ENCODE results near the gene MFSD11.

GRCh38 chr17:76691379-76692191, 46.3 kb upstream of the MFSD11 start:
- TF ChIP-seq CTCF (conservative IDR thresholded peaks at IDR 0.05) (no peak), ZFX (IDR thresholded peaks at IDR 0.05) (no peak)
